Measurements from ENCODE around the gene KMT2E.

The KMT2E gene

DNA sequence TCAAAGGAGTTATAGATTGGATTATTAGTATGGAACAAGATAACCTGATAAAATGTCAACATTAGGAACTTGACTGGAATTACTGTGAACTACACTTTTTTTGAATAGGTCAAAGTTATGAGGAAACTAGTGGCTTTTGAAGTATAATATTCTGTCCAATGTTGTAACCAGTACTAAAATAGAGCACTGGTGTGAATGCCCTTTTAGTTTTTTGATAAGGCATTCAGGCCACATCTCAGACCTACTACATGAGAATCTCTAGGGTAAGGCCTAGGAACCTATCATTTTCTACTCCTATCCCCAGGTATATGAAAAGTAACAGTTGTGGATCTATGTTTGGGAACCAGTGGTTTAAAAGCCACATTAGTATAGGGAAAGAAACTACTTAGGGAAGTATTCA, 16.4 kb downstream of the KMT2E start:
- TF ChIP-seq MAX (IDR thresholded peaks at IDR 0.05; ENCODE audit: low read depth, low read length) (no peak), POLR2A (IDR thresholded peaks at IDR 0.05; ENCODE audit: extremely low read depth, insufficient read length) (no peak), MYC (IDR thresholded peaks at IDR 0.05; ENCODE audit: low read depth, low read length) (no peak)
- TF ChIP-seq, protein P1, sequence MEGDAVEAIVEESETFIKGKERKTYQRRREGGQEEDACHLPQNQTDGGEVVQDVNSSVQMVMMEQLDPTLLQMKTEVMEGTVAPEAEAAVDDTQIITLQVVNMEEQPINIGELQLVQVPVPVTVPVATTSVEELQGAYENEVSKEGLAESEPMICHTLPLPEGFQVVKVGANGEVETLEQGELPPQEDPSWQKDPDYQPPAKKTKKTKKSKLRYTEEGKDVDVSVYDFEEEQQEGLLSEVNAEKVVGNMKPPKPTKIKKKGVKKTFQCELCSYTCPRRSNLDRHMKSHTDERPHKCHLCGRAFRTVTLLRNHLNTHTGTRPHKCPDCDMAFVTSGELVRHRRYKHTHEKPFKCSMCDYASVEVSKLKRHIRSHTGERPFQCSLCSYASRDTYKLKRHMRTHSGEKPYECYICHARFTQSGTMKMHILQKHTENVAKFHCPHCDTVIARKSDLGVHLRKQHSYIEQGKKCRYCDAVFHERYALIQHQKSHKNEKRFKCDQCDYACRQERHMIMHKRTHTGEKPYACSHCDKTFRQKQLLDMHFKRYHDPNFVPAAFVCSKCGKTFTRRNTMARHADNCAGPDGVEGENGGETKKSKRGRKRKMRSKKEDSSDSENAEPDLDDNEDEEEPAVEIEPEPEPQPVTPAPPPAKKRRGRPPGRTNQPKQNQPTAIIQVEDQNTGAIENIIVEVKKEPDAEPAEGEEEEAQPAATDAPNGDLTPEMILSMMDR (IDR thresholded peaks at IDR 0.05; ENCODE audit: low read depth, low read length): no peak
- DNase-seq (ENCODE audit: low read depth): no peak
- no peak overlapping the region for H3K4me3 ChIP-seq (ENCODE audit: low read depth, low read length)

- no peak for DNase-seq (ENCODE audit: low read depth)
- TF ChIP-seq, protein P1 (IDR thresholded peaks at IDR 0.05; ENCODE audit: low read depth, low read length): no peak
- TF ChIP-seq POLR2A (IDR thresholded peaks at IDR 0.05; ENCODE audit: extremely low read depth, insufficient read length) (no peak), MYC (IDR thresholded peaks at IDR 0.05; ENCODE audit: low read depth, low read length) (no peak), MAX (IDR thresholded peaks at IDR 0.05; ENCODE audit: low read depth, low read length) (no peak)
- no peak overlapping the region for H3K4me3 ChIP-seq (ENCODE audit: low read depth, low read length)
Measured at GRCh38 chr7:105032553-105033214, 18.7 kb downstream of the KMT2E start.

GRCh38 chr7:105035349-105035748, 21.3 kb downstream of the KMT2E start:
- no peak overlapping the region for H3K4me3 ChIP-seq (ENCODE audit: low read depth, low read length)
- DNase-seq (ENCODE audit: low read depth): no peak
- TF ChIP-seq POLR2A (IDR thresholded peaks at IDR 0.05; ENCODE audit: extremely low read depth, insufficient read length) (no peak), MYC (IDR thresholded peaks at IDR 0.05; ENCODE audit: low read depth, low read length) (no peak), MAX (IDR thresholded peaks at IDR 0.05; ENCODE audit: low read depth, low read length) (no peak)
- TF ChIP-seq, protein P1 (IDR thresholded peaks at IDR 0.05; ENCODE audit: low read depth, low read length): no peak

DNA sequence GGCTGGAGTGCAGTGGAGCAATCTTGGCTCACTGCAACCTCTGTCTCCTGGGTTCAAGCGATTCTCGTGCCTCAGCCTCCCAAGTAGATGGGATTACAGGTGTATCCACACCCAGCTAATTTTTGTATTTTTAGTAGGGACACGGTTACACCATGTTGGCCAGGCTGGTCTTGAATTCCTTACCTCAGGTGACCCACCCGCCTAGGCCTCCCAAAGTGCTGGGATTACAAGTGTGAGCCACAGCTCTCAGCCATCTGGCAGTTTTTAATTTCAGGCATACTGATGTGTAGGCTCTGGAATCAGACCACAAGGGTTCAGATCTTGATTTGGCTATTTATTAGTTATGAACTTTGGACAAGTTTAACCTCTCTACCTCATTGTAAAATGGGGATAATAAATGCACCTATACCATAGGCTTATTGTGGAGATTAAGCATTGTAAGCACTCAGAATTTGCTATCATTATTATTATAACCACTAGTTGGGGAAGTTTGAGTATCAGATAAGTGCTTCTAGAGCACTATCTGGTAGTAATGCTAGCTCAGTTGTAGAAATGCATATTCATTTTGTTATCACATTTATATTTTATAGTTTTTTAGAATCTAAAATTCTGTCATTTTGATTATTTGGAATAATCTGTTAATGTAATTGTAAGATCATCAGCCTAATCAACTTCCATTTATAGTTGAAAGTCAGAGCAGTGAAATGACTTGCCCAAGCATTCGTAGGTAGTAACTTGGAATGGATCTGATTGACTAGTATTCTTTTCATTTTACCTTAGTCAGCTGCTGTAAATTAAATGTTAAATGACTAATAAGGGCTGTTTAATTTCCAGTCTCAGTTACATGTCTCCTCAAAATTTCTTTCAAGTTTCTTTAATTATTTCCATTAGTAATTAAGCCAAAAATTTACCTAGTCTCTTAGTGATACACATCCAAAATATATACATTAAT, 22.5 kb downstream of the KMT2E start:
- no peak overlapping the region for H3K4me3 ChIP-seq (ENCODE audit: low read depth, low read length)
- TF ChIP-seq, protein P1 (IDR thresholded peaks at IDR 0.05; ENCODE audit: low read depth, low read length): no peak
- TF ChIP-seq MYC (IDR thresholded peaks at IDR 0.05; ENCODE audit: low read depth, low read length) (no peak), MAX (IDR thresholded peaks at IDR 0.05; ENCODE audit: low read depth, low read length) (no peak), POLR2A (IDR thresholded peaks at IDR 0.05; ENCODE audit: extremely low read depth, insufficient read length) (no peak)
- DNase-seq (ENCODE audit: low read depth): no peak

DNA sequence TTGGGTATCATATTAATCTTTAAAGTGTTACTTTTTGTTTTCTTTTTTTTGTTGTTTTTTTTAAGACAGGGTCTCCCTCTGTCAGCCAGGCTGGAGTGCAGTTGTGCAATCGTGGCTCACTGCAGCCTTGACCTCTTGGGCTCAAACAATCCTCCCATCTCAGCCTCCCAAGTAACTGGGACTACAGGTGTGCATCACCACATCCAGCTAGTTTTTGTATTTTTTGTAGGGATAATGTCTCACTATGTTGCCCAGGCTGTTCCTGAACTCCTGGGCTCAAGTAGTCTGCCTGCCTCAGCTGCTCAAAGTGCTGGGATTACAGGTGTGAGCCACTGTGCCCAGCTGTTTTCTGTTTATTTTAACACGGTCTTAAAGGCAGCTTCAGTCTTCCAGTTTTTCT, 23.3 kb downstream of the KMT2E start:
- no peak for TF ChIP-seq MAX (IDR thresholded peaks at IDR 0.05; ENCODE audit: low read depth, low read length)
- no peak for TF ChIP-seq POLR2A (IDR thresholded peaks at IDR 0.05; ENCODE audit: extremely low read depth, insufficient read length)
- TF ChIP-seq MYC (IDR thresholded peaks at IDR 0.05; ENCODE audit: low read depth, low read length): no peak
- TF ChIP-seq, protein P1 (IDR thresholded peaks at IDR 0.05; ENCODE audit: low read depth, low read length): no peak
- H3K4me3 ChIP-seq (ENCODE audit: low read depth, low read length): no peak overlapping the region
- DNase-seq (ENCODE audit: low read depth): no peak

Data from NB4 (cell line).